ENCODE measurements around the gene PPP1R9A.
"Not testable (repeated sequence)": the region's sequence is repeated elsewhere in the genome, so short reads cannot be mapped to it uniquely, and the experiment has no call there.

DNA sequence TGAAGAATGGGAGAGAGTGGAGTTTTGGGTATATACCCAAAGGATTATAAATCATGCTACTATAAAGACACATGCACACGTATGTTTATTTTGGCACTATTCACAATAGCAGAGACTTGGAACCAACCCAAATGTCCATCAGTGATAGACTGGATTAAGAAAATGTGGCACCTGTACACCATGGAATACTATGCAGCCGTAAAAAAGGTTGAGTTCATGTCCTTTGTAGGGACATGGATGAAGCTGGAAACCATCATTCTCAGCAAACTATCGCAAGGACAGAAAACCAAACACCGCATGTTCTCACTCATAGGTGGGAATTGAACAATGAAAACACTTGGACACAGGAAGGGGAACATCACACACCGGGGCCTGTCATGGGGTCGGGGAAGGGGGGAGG lies 101.4 kb downstream of the PPP1R9A start:
- TF ChIP-seq, protein P1, sequence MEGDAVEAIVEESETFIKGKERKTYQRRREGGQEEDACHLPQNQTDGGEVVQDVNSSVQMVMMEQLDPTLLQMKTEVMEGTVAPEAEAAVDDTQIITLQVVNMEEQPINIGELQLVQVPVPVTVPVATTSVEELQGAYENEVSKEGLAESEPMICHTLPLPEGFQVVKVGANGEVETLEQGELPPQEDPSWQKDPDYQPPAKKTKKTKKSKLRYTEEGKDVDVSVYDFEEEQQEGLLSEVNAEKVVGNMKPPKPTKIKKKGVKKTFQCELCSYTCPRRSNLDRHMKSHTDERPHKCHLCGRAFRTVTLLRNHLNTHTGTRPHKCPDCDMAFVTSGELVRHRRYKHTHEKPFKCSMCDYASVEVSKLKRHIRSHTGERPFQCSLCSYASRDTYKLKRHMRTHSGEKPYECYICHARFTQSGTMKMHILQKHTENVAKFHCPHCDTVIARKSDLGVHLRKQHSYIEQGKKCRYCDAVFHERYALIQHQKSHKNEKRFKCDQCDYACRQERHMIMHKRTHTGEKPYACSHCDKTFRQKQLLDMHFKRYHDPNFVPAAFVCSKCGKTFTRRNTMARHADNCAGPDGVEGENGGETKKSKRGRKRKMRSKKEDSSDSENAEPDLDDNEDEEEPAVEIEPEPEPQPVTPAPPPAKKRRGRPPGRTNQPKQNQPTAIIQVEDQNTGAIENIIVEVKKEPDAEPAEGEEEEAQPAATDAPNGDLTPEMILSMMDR (IDR thresholded peaks at IDR 0.05): not testable (repeated sequence)
- TF ChIP-seq POLR2A (IDR thresholded peaks at IDR 0.05): not testable (repeated sequence)
